GM12801 (cell line): Measurements from ENCODE around the gene WNT2B.

Experiments
- CTCF ChIP-seq: IDR thresholded peaks from one replicate; pipeline ENCODE4 v1.5.1; 2011; ENCODE audit warnings: control low read depth; ENCODE audit not compliant: insufficient read length; ENCODE audit errors: extremely low read depth

The WNT2B gene

GRCh38 chr1:112520166-112520565 is 11.4 kb downstream of the WNT2B start:
- no peak for TF ChIP-seq CTCF

- TF ChIP-seq CTCF: no peak
These were observed 13.9 kb downstream of the WNT2B start for GRCh38 chr1:112522621-112523020.

DNA sequence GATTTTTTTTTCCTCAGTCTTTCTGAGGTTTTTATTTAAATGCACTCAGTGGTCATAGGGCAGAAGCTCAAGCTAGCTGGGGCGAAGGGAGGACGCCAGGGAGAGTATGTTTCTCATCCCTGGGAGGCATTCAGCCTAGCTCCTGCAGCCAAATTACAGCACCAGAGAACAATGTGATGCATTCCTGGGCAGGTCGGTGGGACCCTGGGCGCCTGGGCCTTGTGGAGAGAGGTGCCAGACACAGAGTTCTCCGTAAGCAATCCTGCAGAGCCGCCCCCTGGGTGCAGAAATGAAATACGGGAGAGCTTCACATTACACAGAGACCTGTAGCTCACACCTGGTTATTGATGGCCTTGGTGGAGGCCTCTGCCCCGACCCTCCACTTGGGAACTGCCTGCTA is 15.5 kb downstream of the WNT2B start:
- no peak for TF ChIP-seq CTCF

DNA sequence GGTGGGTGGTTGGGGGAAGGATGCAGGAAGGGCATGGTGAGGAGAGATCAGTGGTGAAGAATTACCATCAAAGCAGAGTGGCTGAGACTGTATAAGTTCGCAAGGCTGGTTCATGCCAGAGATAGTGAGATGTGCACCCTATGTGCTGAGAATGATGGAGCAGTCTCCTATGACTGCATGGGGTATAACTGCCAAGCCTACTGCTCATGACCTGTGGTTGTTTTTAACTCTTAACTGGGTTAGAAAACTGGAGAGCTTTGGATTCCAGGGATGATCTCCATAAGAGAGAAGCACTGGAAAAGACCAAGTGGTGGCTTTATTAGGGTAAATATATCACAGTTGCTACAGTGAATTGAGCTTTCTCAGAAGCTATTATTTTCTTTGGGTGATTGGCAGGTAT is 16.2 kb downstream of the WNT2B start:
- TF ChIP-seq CTCF: no peak

DNA sequence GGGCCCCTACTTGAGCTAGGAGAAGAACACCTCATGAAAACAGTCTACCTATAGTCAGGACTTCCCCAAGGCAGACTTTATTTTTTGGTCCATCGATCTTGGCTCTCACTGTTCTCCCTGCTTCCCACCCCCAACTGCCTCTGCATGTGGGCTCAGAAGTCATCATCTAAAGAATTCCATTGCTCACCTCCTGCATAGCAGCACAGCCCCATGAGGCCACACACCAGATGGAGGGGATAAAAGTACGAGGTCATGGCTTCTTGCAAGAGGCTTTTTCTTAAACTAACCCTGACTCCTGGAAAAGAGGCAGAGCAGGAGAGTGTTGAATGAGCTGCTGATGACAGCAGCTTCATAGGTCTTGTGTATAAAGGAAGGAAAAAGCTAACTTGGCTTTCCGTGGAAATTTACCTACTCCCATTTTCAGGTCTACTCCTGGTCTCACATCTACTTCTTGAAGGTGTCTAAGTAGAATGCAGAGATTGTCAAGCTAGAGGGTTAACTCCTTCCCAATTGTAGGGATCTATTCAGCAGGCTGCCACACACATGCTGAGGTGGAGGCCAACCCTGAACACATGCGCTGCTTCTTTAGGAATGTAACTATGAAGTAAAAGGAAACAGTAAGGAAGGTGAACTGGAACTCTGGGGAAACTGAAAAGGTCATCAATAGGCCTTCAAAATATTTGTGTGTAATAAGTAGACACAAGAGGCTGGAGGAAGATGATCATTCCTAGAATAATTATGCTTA is 18.7 kb downstream of the WNT2B start:
- no peak for TF ChIP-seq CTCF

GRCh38 chr1:112528076-112528475 is 19.3 kb downstream of the WNT2B start:
- no peak for TF ChIP-seq CTCF

DNA sequence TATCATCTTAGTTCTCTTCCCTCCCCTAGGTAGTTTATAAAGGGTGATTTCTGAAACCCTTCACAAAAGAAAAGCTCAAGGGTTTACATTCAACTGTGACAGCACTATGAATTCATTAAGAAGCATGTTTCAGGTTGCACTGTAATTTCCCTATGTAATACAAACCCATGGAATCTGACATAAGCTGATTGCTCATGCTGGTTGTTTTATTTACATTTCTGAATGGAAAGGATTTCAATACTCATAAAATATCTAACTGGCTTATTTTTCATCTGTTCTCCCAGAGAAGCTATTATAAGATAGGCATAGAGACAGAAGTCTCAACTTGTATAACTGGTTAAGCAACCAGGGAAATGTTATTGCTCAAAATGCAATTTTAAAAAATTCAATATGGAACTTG is 20.5 kb downstream of the WNT2B start:
- TF ChIP-seq CTCF: no peak
